GM23338 (cell line): ENCODE data around the gene NPNT. TPM values are rescaled to one million over a fixed set of nuclear protein-coding genes. Genes with fewer than 3 reads are reported as not detected.

Experiments
- ATAC-seq: fragments of 200-7000 bp; cut with Tn5 transposase; 3 replicates; pipeline ENCODE4 v1.9.1; 2020
- DNase-seq: peaks from one replicate; pipeline ENCODE4 v3.0.0-alpha.2; 2015; ENCODE audit warnings: low spot score
- H2AFZ ChIP-seq: fragments of 200-600 bp; sonication (generic); 2 replicates; pipeline ENCODE4 v1.8.0; 2016; ENCODE audit warnings: antibody characterized with exemption, mild to moderate bottlenecking, moderate library complexity
- H3F3A ChIP-seq: fragments of 200-600 bp; sonication (generic); replicated peaks from 2 replicates; pipeline ENCODE4 v1.8.0; 2017; ENCODE audit warnings: antibody characterized with exemption, mixed run types, low read depth
- H3K27ac ChIP-seq: fragments of 200-600 bp; sonication (generic); 2 replicates; pipeline ENCODE4 v1.6.1; 2016; ENCODE audit warnings: low read depth
- H3K27me3 ChIP-seq: fragments of 200-600 bp; sonication (generic); 2 replicates; pipeline ENCODE4 v1.8.0; 2016; ENCODE audit warnings: mild to moderate bottlenecking, mixed run types, moderate library complexity; ENCODE audit not compliant: insufficient read depth
- H3K36me3 ChIP-seq: fragments of 200-600 bp; sonication (generic); 2 replicates; pipeline ENCODE4 v1.8.0; 2016; ENCODE audit warnings: mild to moderate bottlenecking; ENCODE audit not compliant: insufficient read depth
- H3K4me1 ChIP-seq: fragments of 200-600 bp; sonication (generic); 2 replicates; pipeline ENCODE4 v1.8.0; 2016; ENCODE audit warnings: mild to moderate bottlenecking, moderate library complexity; ENCODE audit not compliant: insufficient read depth
- H3K4me2 ChIP-seq: fragments of 200-600 bp; sonication (generic); 2 replicates; pipeline ENCODE4 v1.7.1; 2017; ENCODE audit warnings: mixed run types
- H3K4me3 ChIP-seq: fragments of 200-600 bp; sonication (generic); 2 replicates; pipeline ENCODE4 v1.6.1; 2016; ENCODE audit warnings: mixed run types
- H3K79me2 ChIP-seq: fragments of 200-600 bp; sonication (generic); replicated peaks from 2 replicates; pipeline ENCODE4 v1.8.0; 2017; ENCODE audit warnings: mild to moderate bottlenecking; ENCODE audit not compliant: insufficient read depth
- H3K9me2 ChIP-seq: fragments of 200-600 bp; sonication (generic); 2 replicates; pipeline ENCODE4 v1.8.0; 2017; ENCODE audit not compliant: insufficient read depth
- H4K20me1 ChIP-seq: fragments of 200-600 bp; sonication (generic); replicated peaks from 2 replicates; pipeline ENCODE4 v1.8.0; 2017; ENCODE audit warnings: mild to moderate bottlenecking; ENCODE audit not compliant: insufficient read depth
- H3K27ac Mint-ChIP-seq: 2 replicates; pipeline ENCODE4 v1.8.0; 2020; ENCODE audit warnings: inconsistent platforms, mild to moderate bottlenecking, moderate library complexity, mixed read lengths
- H3K27me3 Mint-ChIP-seq: 3 replicates; pipeline ENCODE4 v1.8.0; 2022; ENCODE audit warnings: low read depth, mild to moderate bottlenecking, moderate library complexity, mixed read lengths, inconsistent platforms; ENCODE audit not compliant: insufficient read depth, poor library complexity
- H3K36me3 Mint-ChIP-seq: 3 replicates; pipeline ENCODE4 v1.8.0; 2021; ENCODE audit warnings: low read depth, mild to moderate bottlenecking, inconsistent platforms, moderate library complexity, mixed read lengths
- H3K4me1 Mint-ChIP-seq: 3 replicates; pipeline ENCODE4 v1.8.0; 2020; ENCODE audit warnings: mild to moderate bottlenecking, inconsistent platforms, mixed read lengths
- H3K4me3 Mint-ChIP-seq: 3 replicates; pipeline ENCODE4 v1.8.0; 2021; ENCODE audit warnings: moderate library complexity, mild to moderate bottlenecking, inconsistent platforms, mixed read lengths
- H3K9me3 Mint-ChIP-seq: 3 replicates; pipeline ENCODE4 v1.8.0; 2020; ENCODE audit warnings: moderate library complexity, mild to moderate bottlenecking, inconsistent platforms, mixed read lengths
- CREB1 ChIP-seq: fragments of 250-450 bp; sonication (Bioruptor Pico); IDR thresholded peaks from 2 replicates; pipeline ENCODE4 v1.5.0; 2020; ENCODE audit warnings: low read depth, mild to moderate bottlenecking, moderate library complexity
- ETS1 ChIP-seq: IDR thresholded peaks from 2 replicates; pipeline ENCODE4 v1.6.1; 2016; ENCODE audit warnings: antibody characterized with exemption
- EZH2 ChIP-seq: fragments of 200-600 bp; sonication (generic); IDR thresholded peaks from one replicate; pipeline ENCODE4 v1.8.0; 2017; ENCODE audit warnings: antibody characterized with exemption, mild to moderate bottlenecking, low read depth; ENCODE audit not compliant: unreplicated experiment
- EZH2phosphoT487 ChIP-seq: fragments of 200-600 bp; sonication (generic); IDR thresholded peaks from one replicate; pipeline ENCODE4 v1.8.1; 2018; ENCODE audit warnings: antibody characterized with exemption; ENCODE audit not compliant: unreplicated experiment
- JUNB ChIP-seq: IDR thresholded peaks from one replicate; pipeline ENCODE4 v1.6.1; 2016; ENCODE audit warnings: antibody characterized with exemption; ENCODE audit not compliant: unreplicated experiment
- NANOG ChIP-seq: IDR thresholded peaks from 2 replicates; pipeline ENCODE4 v1.6.1; 2016; ENCODE audit warnings: antibody characterized with exemption, borderline replicate concordance
- POLR2AphosphoS5 ChIP-seq: IDR thresholded peaks from 2 replicates; pipeline ENCODE4 v1.6.1; 2016; ENCODE audit warnings: antibody characterized with exemption, low read depth
- STAT1 ChIP-seq: IDR thresholded peaks from one replicate; pipeline ENCODE4 v1.6.1; 2016; ENCODE audit warnings: antibody characterized with exemption; ENCODE audit not compliant: unreplicated experiment
- ZNF114 ChIP-seq: fragments of 250-450 bp; sonication (Bioruptor Pico); IDR thresholded peaks from 2 replicates; pipeline ENCODE4 v1.5.0; 2020; ENCODE audit warnings: mild to moderate bottlenecking, moderate library complexity
- ZNF331 ChIP-seq: fragments of 250-450 bp; sonication (Bioruptor Pico); IDR thresholded peaks from 2 replicates; pipeline ENCODE4 v1.5.0; 2020; ENCODE audit warnings: low read depth, mild to moderate bottlenecking, moderate library complexity
- polyA plus RNA-seq: library from polyadenylated mRNA; unstranded; fragments of >200 nt; fragmentation: Nextera tagmentation; extraction: Ambion mirVana; gene quantifications from 2 replicates; pipeline ENCODE4 v1.2.1, GENCODE V29; 2016
- total RNA-seq: library from RNA; depleted of rRNA; stranded (reverse); fragments of >200 nt; shearing (Covaris generic); gene quantifications from 2 replicates; pipeline ENCODE4 v1.2.3, GENCODE V29; 2014
- TF ChIP-seq, protein P1 (sequence below): fragments of 250-450 bp; sonication (Bioruptor Pico); IDR thresholded peaks from 2 replicates; pipeline ENCODE4 v1.5.0; 2020; ENCODE audit warnings: mild to moderate bottlenecking, moderate library complexity
- TF ChIP-seq, protein P2 (sequence below): IDR thresholded peaks from one replicate; pipeline ENCODE4 v1.6.1; 2018; ENCODE audit warnings: antibody characterized with exemption; ENCODE audit not compliant: unreplicated experiment
- TF ChIP-seq, protein P3 (sequence below), 2 experiments: fragments of 200-600 bp in 1 of 2; sonication (generic) in 1 of 2; conservative IDR thresholded peaks; 2 replicates each; pipeline versions ENCODE4 v1.5.1 to v1.6.1; 2016 to 2017; ENCODE audit warnings: antibody characterized with exemption in 2 of 2, low read depth in 2 of 2, mild to moderate bottlenecking in 2 of 2, moderate library complexity in 1 of 2

NPNT gene
- total and polyA plus RNA-seq, 2 experiments from 2014 or later, result 1.4 TPM

- Histone ChIP-seq H3K27me3 (no peaks in the 10 kb centered on the region), H3K27ac (no peak overlapping the region), H3K4me1 (no peaks in the 10 kb centered on the region), H3F3A (no peaks in the 10 kb centered on the region), H2AFZ (no peak overlapping the region), H3K79me2 (no peaks in the 10 kb centered on the region), H3K4me3 (no peak overlapping the region), H3K4me2 (no peak overlapping the region), H4K20me1 (no peaks in the 10 kb centered on the region), H3K36me3 (no peaks in the 10 kb centered on the region), H3K9me2 (no peaks in the 10 kb centered on the region)
- no peak overlapping the region for H3K4me3 Mint-ChIP-seq
- peaks cover 2% of the 10 kb centered on the region for H3K27me3 Mint-ChIP-seq
- peaks cover 6% of the 10 kb centered on the region; the same call in 2 of the 3 replicates for H3K9me3 Mint-ChIP-seq
- peaks cover 5% of the 10 kb centered on the region; the same call in 1 of the 3 replicates for H3K36me3 Mint-ChIP-seq
- no peak for TF ChIP-seq ZNF331 (CRISPR knock-in tag)
- no peak for TF ChIP-seq ZNF114 (CRISPR knock-in tag)
- TF ChIP-seq, protein P1, sequence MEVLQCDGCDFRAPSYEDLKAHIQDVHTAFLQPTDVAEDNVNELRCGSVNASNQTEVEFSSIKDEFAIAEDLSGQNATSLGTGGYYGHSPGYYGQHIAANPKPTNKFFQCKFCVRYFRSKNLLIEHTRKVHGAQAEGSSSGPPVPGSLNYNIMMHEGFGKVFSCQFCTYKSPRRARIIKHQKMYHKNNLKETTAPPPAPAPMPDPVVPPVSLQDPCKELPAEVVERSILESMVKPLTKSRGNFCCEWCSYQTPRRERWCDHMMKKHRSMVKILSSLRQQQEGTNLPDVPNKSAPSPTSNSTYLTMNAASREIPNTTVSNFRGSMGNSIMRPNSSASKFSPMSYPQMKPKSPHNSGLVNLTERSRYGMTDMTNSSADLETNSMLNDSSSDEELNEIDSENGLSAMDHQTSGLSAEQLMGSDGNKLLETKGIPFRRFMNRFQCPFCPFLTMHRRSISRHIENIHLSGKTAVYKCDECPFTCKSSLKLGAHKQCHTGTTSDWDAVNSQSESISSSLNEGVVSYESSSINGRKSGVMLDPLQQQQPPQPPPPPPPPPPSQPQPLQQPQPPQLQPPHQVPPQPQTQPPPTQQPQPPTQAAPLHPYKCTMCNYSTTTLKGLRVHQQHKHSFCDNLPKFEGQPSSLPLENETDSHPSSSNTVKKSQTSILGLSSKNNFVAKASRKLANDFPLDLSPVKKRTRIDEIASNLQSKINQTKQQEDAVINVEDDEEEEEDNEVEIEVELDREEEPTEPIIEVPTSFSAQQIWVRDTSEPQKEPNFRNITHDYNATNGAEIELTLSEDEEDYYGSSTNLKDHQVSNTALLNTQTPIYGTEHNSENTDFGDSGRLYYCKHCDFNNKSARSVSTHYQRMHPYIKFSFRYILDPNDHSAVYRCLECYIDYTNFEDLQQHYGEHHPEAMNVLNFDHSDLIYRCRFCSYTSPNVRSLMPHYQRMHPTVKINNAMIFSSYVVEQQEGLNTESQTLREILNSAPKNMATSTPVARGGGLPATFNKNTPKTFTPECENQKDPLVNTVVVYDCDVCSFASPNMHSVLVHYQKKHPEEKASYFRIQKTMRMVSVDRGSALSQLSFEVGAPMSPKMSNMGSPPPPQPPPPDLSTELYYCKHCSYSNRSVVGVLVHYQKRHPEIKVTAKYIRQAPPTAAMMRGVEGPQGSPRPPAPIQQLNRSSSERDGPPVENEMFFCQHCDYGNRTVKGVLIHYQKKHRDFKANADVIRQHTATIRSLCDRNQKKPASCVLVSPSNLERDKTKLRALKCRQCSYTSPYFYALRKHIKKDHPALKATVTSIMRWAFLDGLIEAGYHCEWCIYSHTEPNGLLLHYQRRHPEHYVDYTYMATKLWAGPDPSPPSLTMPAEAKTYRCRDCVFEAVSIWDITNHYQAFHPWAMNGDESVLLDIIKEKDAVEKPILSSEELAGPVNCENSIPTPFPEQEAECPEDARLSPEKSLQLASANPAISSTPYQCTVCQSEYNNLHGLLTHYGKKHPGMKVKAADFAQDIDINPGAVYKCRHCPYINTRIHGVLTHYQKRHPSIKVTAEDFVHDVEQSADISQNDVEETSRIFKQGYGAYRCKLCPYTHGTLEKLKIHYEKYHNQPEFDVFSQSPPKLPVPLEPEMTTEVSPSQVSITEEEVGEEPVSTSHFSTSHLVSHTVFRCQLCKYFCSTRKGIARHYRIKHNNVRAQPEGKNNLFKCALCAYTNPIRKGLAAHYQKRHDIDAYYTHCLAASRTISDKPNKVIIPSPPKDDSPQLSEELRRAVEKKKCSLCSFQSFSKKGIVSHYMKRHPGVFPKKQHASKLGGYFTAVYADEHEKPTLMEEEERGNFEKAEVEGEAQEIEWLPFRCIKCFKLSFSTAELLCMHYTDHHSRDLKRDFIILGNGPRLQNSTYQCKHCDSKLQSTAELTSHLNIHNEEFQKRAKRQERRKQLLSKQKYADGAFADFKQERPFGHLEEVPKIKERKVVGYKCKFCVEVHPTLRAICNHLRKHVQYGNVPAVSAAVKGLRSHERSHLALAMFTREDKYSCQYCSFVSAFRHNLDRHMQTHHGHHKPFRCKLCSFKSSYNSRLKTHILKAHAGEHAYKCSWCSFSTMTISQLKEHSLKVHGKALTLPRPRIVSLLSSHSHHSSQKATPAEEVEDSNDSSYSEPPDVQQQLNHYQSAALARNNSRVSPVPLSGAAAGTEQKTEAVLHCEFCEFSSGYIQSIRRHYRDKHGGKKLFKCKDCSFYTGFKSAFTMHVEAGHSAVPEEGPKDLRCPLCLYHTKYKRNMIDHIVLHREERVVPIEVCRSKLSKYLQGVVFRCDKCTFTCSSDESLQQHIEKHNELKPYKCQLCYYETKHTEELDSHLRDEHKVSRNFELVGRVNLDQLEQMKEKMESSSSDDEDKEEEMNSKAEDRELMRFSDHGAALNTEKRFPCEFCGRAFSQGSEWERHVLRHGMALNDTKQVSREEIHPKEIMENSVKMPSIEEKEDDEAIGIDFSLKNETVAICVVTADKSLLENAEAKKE (CRISPR knock-in tag), result no peak
- no peak for TF ChIP-seq STAT1
- TF ChIP-seq, protein P2, sequence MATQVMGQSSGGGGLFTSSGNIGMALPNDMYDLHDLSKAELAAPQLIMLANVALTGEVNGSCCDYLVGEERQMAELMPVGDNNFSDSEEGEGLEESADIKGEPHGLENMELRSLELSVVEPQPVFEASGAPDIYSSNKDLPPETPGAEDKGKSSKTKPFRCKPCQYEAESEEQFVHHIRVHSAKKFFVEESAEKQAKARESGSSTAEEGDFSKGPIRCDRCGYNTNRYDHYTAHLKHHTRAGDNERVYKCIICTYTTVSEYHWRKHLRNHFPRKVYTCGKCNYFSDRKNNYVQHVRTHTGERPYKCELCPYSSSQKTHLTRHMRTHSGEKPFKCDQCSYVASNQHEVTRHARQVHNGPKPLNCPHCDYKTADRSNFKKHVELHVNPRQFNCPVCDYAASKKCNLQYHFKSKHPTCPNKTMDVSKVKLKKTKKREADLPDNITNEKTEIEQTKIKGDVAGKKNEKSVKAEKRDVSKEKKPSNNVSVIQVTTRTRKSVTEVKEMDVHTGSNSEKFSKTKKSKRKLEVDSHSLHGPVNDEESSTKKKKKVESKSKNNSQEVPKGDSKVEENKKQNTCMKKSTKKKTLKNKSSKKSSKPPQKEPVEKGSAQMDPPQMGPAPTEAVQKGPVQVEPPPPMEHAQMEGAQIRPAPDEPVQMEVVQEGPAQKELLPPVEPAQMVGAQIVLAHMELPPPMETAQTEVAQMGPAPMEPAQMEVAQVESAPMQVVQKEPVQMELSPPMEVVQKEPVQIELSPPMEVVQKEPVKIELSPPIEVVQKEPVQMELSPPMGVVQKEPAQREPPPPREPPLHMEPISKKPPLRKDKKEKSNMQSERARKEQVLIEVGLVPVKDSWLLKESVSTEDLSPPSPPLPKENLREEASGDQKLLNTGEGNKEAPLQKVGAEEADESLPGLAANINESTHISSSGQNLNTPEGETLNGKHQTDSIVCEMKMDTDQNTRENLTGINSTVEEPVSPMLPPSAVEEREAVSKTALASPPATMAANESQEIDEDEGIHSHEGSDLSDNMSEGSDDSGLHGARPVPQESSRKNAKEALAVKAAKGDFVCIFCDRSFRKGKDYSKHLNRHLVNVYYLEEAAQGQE, result no peak
- no peak for TF ChIP-seq EZH2phosphoT487
- TF ChIP-seq, protein P3, sequence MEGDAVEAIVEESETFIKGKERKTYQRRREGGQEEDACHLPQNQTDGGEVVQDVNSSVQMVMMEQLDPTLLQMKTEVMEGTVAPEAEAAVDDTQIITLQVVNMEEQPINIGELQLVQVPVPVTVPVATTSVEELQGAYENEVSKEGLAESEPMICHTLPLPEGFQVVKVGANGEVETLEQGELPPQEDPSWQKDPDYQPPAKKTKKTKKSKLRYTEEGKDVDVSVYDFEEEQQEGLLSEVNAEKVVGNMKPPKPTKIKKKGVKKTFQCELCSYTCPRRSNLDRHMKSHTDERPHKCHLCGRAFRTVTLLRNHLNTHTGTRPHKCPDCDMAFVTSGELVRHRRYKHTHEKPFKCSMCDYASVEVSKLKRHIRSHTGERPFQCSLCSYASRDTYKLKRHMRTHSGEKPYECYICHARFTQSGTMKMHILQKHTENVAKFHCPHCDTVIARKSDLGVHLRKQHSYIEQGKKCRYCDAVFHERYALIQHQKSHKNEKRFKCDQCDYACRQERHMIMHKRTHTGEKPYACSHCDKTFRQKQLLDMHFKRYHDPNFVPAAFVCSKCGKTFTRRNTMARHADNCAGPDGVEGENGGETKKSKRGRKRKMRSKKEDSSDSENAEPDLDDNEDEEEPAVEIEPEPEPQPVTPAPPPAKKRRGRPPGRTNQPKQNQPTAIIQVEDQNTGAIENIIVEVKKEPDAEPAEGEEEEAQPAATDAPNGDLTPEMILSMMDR (conservative IDR thresholded peaks at IDR 0.05; ENCODE audit: low read depth in 2 of 2), result no peak
- no peak for TF ChIP-seq ETS1
- no peak for TF ChIP-seq JUNB
- TF ChIP-seq EZH2, result no peak
- no peak for TF ChIP-seq CREB1 (CRISPR knock-in tag)
- TF ChIP-seq NANOG, result no peak
- no peak for TF ChIP-seq POLR2AphosphoS5
- ATAC-seq (no peak), DNase-seq (no peak)
- H3K4me1 Mint-ChIP-seq, result peaks cover 2% of the 10 kb centered on the region; the same call in 2 of the 3 replicates
- no peak overlapping the region for H3K27ac Mint-ChIP-seq
Observed at GRCh38 chr4:105946771-105947170, 51.5 kb downstream of the NPNT start.
